Endothelial cell (in vitro differentiated cells): ENCODE data around the gene DCAKD. TPM values are rescaled to one million over a fixed set of nuclear protein-coding genes. Genes with fewer than 3 reads are reported as not detected.

ENCODE experiments used
- DNase-seq: peaks from one replicate; pipeline ENCODE4 v3.0.0; 2021; ENCODE audit warnings: low spot score
- H3K27ac Mint-ChIP-seq: one replicate; pipeline ENCODE4 v1.8.0; 2021; ENCODE audit warnings: mixed read lengths, inconsistent platforms; ENCODE audit not compliant: unreplicated experiment
- H3K27me3 Mint-ChIP-seq: one replicate; pipeline ENCODE4 v1.8.0; 2021; ENCODE audit warnings: mild to moderate bottlenecking, moderate library complexity, mixed read lengths, inconsistent platforms; ENCODE audit not compliant: unreplicated experiment
- H3K36me3 Mint-ChIP-seq: one replicate; pipeline ENCODE4 v1.8.0; 2021; ENCODE audit warnings: mild to moderate bottlenecking, low read depth, mixed read lengths, inconsistent platforms; ENCODE audit not compliant: unreplicated experiment
- H3K4me1 Mint-ChIP-seq: one replicate; pipeline ENCODE4 v1.8.0; 2021; ENCODE audit warnings: mild to moderate bottlenecking, mixed read lengths, inconsistent platforms; ENCODE audit not compliant: unreplicated experiment
- H3K4me3 Mint-ChIP-seq: one replicate; pipeline ENCODE4 v1.8.0; 2021; ENCODE audit warnings: mild to moderate bottlenecking, mixed read lengths, inconsistent platforms; ENCODE audit not compliant: unreplicated experiment
- H3K9me3 Mint-ChIP-seq: one replicate; pipeline ENCODE4 v1.8.0; 2021; ENCODE audit warnings: mixed read lengths, inconsistent platforms; ENCODE audit not compliant: unreplicated experiment
- CTCF ChIP-seq: fragments of 200-600 bp; sonication (generic); IDR thresholded peaks from one replicate; pipeline ENCODE4 v1.5.0; 2021; ENCODE audit warnings: antibody characterized with exemption; ENCODE audit not compliant: unreplicated experiment
- total RNA-seq: library from RNA; stranded (reverse); fragmentation: NEBNext Ultra II Directional; extraction: Animal tissue kit (Norgen Biotek cat#: 25700); gene quantifications from one replicate; pipeline ENCODE4 v1.2.1, GENCODE V29; 2021; ENCODE audit not compliant: unreplicated experiment

Gene DCAKD
- total RNA-seq, 1 donor from 2014 or later, result 29.2 TPM

DNA sequence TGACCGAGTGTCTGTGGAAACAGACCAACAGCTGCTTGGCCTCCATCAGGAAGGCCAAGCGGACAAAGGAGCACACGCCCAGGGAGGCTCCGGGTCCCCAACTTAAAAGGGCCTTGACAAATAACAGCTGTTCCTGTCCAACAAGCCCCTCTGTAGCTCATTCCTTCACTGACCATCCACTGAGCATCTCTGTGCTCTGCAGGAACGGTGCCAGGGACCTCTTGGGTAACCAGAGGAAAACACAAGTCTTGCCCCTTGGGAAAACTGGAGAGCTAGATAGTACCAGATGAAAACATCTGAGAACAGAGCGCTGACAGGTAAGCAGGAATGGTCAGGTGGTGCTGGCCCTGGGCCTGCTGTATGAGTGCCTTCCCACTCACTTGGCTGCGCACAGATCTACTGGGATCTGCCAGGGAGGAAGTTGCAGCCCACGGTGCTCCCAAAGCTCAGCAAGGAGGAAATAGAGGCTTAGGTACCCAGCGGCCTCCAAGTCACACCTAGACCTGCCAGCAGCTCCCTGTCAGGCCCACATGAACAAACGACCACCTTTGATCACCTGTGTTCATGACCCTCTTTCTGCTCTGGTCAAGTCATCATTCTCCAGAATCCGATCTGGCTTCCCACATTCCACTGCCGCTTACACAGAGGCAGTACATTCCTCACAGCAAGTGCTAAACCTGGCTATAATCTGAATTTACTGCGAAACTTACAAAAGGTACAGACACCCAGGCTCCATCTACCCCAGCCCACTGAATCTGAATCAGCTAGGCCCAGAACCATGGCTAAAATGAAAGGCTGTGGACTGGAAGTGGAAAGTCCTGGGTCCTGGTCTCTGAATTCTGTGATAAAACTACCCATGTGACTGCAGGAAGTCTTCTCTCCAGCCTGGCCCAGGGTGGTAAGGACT lies 12.5 kb downstream of the DCAKD start:
- H3K4me3 Mint-ChIP-seq, result no peak overlapping the region
- H3K4me1 Mint-ChIP-seq, result peaks cover 16% of the 10 kb centered on the region
- no peak for TF ChIP-seq CTCF
- no peaks in the 10 kb centered on the region for H3K9me3 Mint-ChIP-seq
- no peak for DNase-seq
- peaks cover 9% of the 10 kb centered on the region for H3K36me3 Mint-ChIP-seq
- H3K27me3 Mint-ChIP-seq, result peaks cover 1% of the 10 kb centered on the region
- H3K27ac Mint-ChIP-seq, result no peak overlapping the region

DNA sequence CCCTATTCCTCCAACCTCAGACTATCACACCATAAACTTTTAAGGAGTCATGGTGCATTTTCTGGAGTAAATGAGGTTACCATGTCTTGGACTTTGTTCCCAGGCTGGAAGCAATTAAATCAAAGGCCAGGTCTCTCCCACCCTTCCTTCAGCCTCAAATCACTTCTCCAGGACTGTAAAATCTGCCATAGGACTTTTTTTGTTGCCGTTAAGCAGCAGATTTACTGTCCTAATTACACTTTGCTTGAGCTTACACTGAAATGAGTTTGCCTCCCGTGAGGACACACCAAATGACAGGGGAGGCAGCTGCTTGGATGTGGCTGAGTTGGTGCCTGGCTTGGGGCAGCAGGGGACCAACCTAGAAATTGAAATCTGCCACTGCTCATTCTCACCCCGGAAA lies 14.7 kb downstream of the DCAKD start:
- no peak for DNase-seq
- Mint-ChIP-seq H3K27me3 (peaks cover 6% of the 10 kb centered on the region), H3K4me3 (no peak overlapping the region), H3K4me1 (peaks cover 21% of the 10 kb centered on the region), H3K36me3 (peaks cover 14% of the 10 kb centered on the region), H3K27ac (no peak overlapping the region), H3K9me3 (no peaks in the 10 kb centered on the region)
- TF ChIP-seq CTCF, result no peak

DNA sequence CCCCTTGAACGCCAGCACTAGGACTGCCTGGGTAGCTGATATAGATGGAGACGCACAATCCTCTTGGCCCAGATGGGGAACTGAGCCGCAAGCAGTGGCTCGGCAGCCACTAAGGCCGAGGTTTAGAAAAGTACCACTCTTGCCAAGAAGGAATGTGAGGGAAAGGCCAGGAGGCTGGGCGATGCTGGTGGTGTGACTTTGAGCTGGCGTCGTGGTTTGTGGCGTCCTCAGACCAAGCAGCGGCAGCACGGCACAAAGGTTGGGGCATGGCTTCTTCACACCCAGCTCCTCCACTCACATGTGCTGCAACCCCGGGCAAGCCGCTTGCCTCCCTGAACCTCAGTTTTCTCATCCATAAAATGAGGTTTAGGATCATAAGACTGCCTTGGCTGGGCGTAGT lies 15.6 kb downstream of the DCAKD start:
- Mint-ChIP-seq H3K27me3 (peaks cover 8% of the 10 kb centered on the region), H3K4me3 (no peak overlapping the region), H3K9me3 (no peaks in the 10 kb centered on the region), H3K36me3 (peaks cover 16% of the 10 kb centered on the region), H3K4me1 (peaks cover 30% of the 10 kb centered on the region), H3K27ac (no peak overlapping the region)
- no peak for DNase-seq
- no peak for TF ChIP-seq CTCF

DNA sequence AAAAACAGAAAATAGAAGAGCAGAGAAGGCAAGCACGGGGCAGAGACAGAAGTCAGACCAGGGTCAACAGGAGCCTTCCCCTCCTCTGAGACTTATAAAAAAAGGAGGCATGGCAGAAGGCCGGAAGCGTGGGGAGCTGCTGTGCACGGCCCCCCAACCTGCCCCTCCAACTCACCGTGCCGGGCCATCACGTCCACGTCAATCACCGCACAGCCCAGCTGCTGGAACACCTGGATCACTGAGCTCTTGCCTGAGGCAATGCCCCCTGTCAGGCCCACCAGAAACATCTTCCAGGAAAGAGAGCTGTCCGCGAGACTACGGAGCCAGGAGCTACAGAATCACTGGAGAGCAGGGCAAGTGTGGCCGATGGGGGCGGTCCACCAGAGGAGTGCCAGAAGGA lies 16.8 kb downstream of the DCAKD start:
- Mint-ChIP-seq H3K27me3 (peaks cover 8% of the 10 kb centered on the region), H3K4me3 (no peak overlapping the region), H3K4me1 (peaks cover 37% of the 10 kb centered on the region), H3K27ac (peak overlapping the region; percentile 25), H3K36me3 (peaks cover 16% of the 10 kb centered on the region), H3K9me3 (no peaks in the 10 kb centered on the region)
- no peak for DNase-seq
- TF ChIP-seq CTCF, result no peak

- no peaks in the 10 kb centered on the region for H3K9me3 Mint-ChIP-seq
- H3K36me3 Mint-ChIP-seq, result peaks cover 16% of the 10 kb centered on the region
- peaks cover 29% of the 10 kb centered on the region for H3K4me1 Mint-ChIP-seq
- peaks cover 10% of the 10 kb centered on the region for H3K27me3 Mint-ChIP-seq
- peak overlapping the region; percentile 76 for H3K4me3 Mint-ChIP-seq
- H3K27ac Mint-ChIP-seq, result peak overlapping the region; percentile 83
- no peak for TF ChIP-seq CTCF
- DNase-seq, result no peak
These were observed 19.3 kb downstream of the DCAKD start for GRCh38 chr17:45032174-45032541.
